Caki2 (cell line): ENCODE measurements around the gene ISYNA1. TPM values are rescaled to one million over a fixed set of nuclear protein-coding genes. Genes with fewer than 3 reads are reported as not detected.

Source experiments
- DNase-seq: peaks from one replicate; pipeline ENCODE4 v3.0.0-alpha.2; 2015; ENCODE audit warnings: low read depth
- in situ Hi-C: cut with HindIII; loops from 2 replicates; pipeline ENCODE4 v1.10.0; 2016; ENCODE audit warnings: low sequenced_read_pairs, low pct_unique_long_range_greater_than_20kb, mixed read lengths
- total RNA-seq: library from RNA; depleted of rRNA; stranded (reverse); fragments of >200 nt; shearing (Covaris generic); gene quantifications from 2 replicates; pipeline ENCODE4 v1.2.3, GENCODE V29; 2014; ENCODE audit warnings: low replicate concordance

Gene ISYNA1
- total RNA-seq, 1 experiment from 2014 or later: 118 TPM

DNA sequence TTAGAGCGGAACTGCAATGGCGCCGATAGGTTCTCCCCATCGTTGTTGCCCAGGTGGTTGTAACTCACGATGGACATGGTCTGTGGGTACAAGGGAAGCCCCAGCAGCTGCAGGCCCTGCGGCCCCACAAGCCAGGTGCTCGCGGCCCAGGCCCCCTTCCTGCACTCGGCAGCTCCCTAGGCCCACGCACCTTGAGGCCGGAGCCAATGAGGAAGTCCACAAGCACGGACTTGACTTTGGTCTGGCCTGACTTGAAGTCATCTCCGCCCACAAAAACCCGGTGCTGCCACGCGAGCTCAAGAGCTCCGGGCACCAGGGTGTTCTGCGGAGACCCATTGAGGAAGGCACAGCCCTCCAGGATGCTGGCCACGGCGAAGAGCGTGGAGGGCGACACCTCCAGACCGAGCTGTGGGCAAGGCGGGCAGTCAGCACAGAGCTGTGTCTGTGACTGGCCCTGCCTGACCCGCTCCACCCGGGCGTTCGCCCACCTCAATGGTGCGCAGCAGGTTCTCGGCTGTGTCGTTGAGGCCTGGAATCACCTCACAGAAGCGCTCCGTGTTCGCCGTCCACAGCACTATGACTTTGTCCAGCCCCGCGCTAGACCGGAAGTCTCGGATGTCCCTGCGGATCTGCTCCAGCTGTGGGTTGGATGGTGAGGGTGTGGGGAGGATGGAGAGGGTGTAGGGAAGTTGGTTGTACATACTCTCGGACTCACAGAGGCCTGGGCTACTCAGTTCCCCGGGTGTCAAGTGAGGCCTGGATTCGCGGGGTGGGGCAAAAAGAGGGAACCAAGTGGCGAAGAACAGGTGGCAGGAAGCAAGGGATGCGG is 1.9 kb downstream of the ISYNA1 start:
- DNase-seq: no peak
- in situ Hi-C loops: no loop called here

DNA sequence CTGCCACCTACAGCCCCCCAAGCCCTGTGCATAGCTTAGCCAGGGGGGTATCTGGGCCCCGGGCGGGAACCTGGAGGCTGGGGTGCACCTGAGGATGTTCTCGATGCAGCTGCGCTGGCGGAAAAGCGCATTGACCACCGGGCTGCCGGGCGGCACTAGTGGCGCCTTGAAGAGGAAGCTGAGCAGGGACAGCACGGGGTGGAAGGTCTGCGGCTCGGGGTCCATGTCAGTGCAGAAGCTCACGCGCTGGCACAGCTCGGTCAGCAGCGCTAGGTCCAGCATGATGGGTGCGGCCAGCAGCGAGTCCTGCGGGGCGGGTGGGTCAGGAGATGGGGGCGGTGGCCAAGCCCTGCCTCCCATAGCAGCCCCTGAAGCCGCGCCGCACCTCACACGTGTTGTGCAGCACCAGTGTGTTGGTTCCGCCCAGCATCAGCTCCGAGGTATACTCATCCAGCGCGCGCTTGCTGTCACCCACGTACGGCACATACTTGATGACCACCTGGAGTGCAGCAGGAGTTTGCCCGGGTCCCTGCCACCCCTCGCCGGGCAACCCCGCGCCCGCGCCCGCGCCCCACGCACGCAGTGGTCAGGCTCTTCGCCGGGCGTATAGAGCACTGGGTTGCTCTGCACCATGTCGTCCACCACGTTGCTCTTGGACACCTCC is 2.6 kb downstream of the ISYNA1 start:
- in situ Hi-C loops: no loop called here

DNA sequence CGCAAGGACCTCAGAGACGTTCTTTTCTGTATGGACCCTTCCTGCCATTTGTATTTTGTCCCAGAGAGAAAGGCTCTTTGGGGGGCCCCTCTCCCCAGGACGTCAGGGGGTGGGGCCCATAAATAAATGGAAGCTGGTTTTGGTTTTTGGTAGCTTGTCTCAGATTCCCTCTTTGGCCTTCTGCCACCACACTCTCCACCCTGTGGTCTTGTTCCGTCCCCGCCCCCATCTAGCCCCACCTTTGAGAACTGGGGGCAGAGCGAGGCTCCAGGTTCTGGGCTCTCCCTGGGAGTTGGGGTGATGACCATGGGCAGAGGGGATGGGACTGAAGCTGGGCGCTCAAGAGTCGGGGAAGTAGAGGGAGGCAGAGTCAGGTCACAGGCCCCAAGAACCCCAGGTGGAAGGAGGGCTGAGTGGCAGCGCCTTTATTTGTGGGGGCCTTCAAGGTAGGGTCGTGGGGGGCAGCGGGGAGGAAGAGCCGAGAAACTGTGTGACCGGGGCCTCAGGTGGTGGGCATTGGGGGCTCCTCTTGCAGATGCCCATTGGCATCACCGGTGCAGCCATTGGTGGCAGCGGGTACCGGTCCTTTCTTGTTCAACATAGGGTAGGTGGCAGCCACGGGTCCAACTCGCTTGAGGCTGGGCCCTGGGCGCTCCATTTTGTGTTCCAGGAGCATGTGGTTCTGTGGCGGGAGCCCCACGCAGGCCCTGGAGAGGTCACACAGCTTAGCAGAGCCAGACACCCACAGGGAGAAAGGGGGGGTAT is 3.3 kb downstream of the ISYNA1 start:
- DNase-seq: no peak
- in situ Hi-C loops: no loop called here

More for the DNA sequence above, 2.6 kb downstream of the ISYNA1 start:
- DNase-seq: no peak

GRCh38 chr19:18433735-18434398 is 4.1 kb downstream of the ISYNA1 start:
- no peak for DNase-seq
- in situ Hi-C loops: no loop called here

DNA sequence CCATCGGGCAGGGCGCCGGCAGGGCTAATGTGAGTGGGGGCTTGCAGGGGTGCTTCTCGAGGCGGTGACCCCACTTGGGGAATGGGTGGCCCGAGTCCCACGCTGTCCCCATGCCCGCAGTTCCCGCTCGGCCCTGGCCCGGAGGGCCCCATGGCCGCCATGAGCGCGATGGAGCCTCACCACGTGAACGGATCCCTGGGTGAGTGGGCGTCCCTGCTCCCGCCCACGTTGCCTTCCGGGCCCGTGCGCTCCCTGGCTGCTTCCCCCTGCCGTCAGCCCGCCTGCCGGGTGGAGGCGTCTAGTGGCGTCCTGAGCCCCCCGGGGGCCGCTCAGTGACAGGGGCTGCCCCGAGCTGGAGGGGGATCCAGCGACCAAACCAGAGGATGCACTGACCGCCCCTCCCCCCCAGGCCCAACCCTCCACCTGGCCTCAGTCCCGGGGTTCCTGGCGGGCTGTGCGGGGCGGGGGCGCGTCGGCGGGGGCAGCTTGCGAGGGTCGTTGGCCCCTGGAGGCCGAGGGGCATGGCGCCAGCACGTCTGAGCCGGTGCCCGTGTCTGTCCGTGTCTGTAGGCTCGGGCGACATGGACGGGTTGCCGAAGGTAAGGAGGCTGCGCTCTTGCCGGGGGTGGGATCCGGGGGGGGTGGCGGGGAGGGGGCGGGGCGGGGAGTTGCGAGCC is 4.8 kb downstream of the ISYNA1 start:
- in situ Hi-C loops: no loop called here
- DNase-seq: no peak

DNA sequence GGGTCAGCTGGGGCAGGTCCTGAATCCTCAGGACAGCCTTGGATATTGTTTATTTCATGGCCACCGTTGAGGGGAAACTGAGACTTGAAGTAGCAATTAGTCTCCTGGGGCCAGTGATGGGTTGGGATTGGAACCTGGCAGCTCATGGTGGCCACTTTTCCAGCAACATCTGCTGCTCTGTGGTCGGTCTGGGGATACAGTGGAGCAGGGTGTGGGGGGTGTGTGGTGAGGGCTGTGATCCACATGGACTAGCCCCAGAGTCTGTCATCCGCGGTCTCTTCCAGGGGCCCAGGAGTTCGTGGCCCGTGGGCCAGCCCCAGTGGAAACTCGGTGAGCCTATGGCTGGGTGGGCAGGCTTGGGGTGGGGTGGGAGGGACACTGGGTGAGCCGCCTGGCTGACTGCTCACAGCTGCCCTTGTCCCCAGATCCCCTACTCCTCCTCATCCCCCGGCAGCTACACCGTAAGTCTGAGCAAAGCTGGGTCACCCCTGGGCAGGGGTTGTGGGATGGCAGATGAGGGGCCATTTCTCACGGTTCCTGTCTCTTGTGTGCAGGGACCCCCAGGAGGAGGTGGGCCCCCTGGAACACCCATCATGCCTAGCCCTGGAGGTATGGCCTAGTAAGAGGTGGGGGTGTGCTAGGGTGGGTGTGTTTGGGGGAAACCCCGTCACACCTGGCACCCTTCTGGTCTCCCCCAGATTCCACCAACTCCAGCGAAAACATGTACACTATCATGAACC is 5.5 kb downstream of the ISYNA1 start:
- DNase-seq: no peak
- in situ Hi-C loops: no loop called here

- in situ Hi-C loops: no loop called here
- no peak for DNase-seq
Observed at GRCh38 chr19:18431351-18432197, 6.4 kb downstream of the ISYNA1 start.

- in situ Hi-C loops: no loop called here
- no peak for DNase-seq
Observed at GRCh38 chr19:18430417-18431144, 7.4 kb downstream of the ISYNA1 start.

- DNase-seq: no peak
- in situ Hi-C loops: no loop called here
Observed at GRCh38 chr19:18429717-18430416, 8.1 kb downstream of the ISYNA1 start.

DNA sequence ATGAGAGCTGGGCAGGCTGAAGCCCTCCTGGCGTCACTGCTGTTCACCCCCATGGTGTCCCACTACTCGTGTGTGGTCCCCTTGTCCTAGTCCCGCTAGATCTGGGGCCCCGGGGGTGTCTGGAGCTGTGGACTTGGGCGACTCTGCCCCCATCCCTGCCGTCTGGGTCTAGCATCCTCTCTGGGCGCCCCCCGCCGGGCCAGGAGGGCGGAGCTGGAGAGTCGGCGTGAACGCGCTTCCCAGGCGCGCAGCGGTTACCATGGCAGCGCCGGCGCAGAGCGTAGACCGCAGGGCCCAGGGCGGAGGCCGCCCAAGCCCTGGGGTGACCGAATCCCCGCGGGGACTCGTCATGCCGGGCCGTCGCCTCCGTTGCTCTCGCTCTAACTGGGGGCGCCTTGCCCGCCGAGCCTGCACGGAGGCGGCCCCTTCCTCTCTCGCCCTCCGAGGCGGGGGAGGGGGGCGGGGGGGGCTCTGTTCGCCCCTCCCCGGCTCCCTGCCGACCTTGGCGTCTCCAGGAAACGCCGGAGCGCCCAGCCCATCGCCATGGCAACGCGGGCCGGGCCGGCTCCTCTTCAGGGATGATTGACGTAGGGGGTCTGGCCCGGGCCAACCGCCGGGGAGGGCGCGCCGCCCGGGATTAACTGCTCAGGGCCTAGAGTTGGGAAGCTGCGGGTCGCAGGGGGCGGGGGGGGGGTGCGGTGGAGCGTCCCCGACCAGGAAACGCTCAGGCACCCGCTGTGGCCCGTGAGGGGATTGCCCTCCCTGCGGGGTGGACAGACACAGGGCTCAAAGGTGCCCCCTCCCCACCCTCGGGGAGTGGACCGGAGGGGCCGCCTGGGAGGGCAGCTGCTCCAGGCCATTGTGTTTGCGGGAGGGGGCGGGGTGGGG is 8.9 kb downstream of the ISYNA1 start:
- in situ Hi-C loops: no loop called here
- DNase-seq: no peak

- DNase-seq: no peak
Observed at GRCh38 chr19:18428173-18428786, 9.7 kb downstream of the ISYNA1 start.

DNA sequence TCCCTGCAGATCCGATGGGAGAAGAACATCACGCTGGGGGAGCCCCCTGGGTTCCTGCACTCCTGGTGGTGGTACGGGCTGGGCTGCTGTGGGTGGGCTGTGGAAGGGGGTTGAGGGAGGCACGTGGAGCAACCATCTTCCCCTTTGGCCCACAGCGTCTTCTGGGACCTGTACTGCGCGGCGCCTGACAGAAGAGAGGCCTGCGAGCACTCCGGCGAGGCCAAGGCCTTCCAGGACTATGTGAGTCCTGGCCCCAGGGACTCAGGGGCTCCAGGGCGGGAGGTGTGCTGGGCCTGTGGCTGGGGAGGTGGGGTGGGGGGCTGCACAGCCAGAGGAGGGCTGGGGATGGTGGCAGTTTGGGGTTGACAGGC is 10.2 kb downstream of the ISYNA1 start:
- in situ Hi-C loops: no loop called here
- DNase-seq: no peak

More at GRCh38 chr19:18428173-18428786, 9.7 kb downstream of the ISYNA1 start:
- in situ Hi-C loops: no loop called here

DNA sequence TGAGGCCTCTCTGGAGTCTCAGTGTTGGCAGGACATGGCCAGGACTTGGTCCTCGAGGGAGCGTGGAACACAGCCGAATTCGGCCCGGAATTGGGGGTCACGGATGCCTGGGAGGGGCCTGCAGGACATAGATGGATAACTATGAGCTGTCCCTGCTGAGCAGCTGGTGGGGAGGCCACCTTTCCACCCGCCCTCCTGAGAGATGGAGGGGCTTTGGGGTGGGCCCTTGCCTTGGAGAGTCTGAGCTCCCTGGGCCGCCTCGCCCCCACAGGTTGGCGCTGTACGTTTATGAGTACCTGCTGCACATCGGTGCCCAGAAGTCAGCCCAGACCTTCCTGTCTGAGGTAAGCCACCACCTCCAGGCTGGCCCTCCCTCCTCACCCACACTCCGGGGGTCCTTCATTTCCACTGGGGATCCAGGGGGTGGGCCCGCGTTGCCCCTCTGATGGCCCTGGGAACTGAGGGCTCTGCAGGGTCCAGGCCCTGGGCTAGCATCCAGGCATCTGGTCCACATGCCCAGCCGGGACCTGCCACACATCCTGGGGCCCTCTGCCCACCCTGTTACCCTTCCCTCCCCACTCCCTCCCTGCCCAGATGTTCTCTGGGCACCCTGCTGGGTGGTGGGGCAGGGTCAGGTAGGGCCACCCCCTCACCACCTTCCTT is 10.7 kb downstream of the ISYNA1 start:
- DNase-seq: no peak
- in situ Hi-C loops: no loop called here

DNA sequence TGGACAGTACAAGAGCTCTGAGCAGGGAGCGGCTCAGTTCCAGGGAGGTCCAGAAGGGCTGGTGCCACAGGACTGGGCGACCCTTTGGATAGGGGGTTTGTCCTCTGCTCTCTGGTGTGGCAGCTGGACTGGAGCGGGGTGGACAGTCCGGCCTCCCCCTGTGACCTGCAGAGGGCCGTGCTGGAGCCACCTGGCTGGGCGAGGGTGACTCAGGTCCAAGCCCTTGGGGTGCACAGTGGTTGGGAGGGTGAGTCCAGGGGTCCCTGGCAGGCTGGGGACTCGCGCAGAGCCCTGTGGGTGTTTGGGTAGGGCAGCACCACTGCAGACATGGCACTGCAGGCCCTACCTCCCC is 11.5 kb downstream of the ISYNA1 start:
- in situ Hi-C loops: no loop called here
- no peak for DNase-seq
